ENCODE results near the gene COLEC11.
A peak's percentile ranks its signal among the peaks of the same experiment; 100 is the strongest.

COLEC11 gene

GRCh38 chr2:3585261-3586109 is 9.4 kb upstream of the COLEC11 start:
- DNase-seq = no peak

DNA sequence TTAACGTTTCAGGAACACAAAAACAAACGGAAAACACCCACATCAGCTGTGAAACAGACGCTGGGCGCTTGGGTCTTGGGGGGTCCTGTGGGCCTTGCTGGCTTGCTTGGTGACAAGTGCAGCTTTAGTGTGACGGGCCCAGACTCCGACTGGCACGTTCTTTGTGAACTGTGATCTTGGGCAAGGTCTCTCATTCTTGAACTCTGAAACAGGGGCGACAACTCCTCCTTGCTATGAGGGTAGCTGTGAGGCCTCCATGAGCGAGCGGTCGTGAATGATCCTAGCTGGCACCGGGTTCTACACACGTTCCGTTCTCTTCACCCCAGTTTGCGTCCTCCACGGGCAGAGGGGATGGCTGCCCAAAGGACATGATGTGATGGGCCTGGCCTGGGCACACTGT is 8.7 kb upstream of the COLEC11 start:
- DNase-seq = no peak

DNA sequence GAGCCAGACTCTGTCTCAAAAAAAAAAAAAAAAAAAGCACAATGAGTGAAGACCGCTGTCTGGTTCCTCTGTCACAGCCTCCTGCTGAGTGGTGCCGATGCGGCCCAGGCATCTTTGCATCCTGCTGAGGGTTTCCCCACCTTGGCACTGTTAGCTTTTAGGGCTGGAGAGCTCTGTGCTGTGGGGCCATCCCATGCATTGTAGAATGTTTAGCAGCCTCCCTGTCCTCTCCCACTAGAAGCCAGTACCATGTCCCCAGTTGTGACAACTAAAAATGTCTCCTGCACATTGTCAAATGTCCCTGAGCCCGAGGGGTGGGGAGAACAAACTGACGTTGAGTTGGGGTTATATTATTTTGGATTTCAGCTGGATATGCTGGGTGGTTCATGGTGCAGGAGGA is 7.9 kb upstream of the COLEC11 start:
- no peak for DNase-seq

DNA sequence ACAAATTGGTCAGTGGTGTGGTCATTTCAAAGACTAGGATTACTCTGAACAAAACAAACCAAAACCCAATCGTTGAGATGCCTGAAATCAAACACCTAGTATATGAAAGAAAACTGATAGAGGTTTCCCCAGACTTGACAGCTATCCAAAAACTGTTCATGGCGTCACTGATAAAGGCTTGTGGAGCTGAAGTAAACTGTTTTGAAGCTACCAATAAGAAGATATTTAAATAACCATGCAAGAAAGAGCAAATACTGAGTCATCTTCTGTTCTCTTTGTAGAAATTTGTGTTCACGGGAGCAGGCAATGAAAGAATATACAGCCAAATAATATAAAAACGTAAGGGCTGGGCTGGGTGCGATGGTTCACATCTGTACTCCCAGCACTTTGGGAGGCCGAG is 7.5 kb upstream of the COLEC11 start:
- DNase-seq = no peak

- DNase-seq = no peak
These were observed 6.8 kb upstream of the COLEC11 start for GRCh38 chr2:3588084-3588483.

GRCh38 chr2:3589086-3589485 is 5.8 kb upstream of the COLEC11 start:
- no peak for DNase-seq

DNA sequence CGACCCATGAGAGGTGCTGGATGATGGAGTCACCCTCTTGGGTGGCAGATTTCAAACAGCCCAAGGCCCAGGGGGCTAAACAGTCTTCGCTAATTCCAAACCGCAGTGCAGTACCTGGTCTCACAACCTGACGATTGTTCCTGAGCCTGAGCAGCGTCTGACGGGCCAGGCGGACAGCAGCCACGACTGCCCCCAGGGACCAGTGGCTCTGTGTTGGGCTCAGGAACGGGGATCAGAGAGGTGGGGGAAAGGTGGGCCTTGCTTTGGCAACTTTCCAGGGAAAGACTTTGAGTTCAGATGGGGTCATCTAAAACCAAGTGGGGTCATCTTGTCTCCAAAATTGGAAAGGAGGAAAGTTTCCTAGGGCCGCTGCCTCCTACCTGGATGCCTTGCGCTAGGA is 492 bp downstream of the COLEC11 start:
- DNase-seq = no peak

- peak; percentile 46 to 54 for DNase-seq
These were observed 1.1 kb downstream of the COLEC11 start for GRCh38 chr2:3595985-3596384.

DNA sequence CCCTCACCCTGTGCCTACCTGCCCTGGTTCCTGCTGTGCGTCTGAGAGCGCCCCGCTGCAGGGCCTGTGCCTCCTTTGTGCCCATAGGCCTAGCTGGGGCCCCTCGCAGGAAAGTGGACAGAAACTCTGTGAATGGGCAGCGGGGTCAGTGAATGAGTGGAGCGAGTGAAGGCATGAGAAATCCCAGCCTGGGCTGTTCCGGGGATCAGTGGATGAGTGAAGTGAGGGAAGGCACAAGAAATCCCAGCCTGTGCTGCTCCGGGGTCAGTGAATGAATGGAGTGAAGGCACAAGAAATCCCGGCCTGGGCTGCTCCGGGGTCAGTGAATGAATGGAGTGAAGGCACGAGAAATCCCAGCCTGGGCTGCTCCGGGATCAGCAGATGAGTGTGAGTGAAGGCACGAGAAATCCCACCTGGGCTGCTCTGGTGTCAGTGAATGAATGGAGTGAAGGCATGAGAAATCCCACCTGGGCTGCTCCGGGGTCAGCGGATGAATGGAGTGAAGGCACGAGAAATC is 2.0 kb downstream of the COLEC11 start:
- DNase-seq = no peak

DNA sequence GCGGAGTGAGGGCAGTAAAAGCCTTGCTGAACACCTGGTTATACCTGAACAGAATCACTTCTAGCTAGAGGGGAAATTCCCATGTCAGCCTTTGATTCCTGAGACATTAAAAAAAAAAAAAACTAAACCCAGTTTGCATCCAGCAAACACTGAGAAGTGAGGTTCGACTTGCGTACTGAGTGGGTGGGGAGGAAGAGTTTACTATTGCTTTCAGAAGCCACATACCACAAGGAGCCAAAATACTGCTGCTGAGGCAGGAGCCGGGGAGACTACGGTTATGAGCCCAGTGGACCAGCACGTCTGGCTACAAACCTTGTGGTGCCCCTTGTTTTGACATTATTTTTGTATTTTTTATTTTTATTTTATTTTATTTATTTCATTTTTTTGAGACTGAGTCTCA is 2.7 kb downstream of the COLEC11 start:
- peak in 1 of 2 experiments; percentile 34 for DNase-seq

DNA sequence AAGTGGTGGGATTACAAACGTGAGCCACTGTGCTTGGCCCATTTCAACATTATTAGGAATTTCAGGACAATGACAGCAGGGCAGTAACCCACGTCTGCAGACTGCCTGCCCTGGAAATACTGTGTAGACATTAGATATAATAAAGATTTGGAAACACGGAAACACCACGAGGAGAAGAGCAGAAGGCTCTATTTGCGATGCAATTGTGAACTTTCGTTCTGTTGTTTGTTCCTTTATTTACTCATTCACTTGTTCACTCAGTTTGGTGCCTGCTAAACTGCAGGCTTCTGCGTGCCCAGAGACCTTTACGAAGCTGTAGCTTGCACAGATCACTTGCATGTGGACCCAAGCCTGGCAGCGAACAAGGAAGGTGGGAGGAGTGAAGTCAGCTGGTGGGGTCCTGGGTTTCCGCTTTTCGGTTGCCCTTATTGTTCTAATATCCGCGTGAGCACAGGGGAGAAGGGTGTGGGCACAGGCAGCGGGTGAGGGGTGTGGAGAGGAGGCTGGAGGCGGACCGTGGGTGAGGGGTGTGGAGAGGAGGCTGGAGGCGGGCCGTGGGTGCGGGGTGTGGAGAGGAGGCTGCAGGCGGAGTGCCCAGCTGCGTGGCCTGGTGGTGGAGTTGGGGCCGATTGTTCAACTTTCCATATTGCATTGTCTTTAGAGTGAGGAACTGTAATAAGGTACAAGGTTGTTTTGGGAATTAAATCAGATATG is 3.4 kb downstream of the COLEC11 start:
- DNase-seq = no peak

DNA sequence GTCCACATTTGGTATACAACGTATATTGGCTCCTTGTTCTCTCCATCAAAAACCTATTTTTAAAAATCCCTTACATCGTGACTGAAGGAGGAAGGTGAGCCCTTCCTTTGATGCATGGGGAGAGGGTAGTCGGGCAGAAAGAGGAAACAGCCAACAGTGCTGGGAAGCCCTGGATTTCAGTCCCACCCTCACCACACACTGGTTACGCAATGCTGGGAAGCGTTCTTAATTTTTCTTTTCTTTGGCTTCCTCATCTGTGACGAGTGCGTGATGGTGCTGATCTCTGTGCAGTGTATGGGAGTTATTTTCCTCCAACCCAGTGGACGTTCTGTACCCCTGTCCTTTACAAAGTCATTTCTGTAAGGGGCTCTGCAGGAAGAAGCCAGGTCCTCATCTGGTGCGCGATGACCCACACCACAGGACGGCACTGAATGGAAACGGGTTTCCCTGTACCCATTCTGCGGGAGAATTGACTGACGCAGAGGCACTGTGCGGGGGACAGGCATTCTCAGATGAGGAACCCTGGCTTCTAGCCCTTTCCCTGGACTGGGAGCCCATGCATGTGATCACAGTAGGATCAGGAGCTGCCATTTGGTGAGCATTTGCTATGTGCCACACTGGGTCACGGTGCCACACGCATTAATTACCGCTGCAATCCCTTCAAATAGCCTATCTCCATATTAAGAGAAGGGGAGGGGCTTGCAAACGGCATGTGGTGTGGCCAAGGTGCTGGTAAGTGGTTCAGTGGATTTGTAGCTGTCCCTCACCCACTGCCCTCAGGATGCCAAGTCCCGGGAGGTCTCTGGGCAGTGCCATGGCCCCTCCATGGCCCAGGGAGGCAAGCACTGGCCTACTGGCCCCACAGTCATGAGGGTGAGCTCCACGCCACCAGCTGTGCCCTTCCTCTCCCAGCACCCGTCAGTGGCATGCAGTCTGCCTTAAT is 4.3 kb downstream of the COLEC11 start:
- DNase-seq = no peak

DNA sequence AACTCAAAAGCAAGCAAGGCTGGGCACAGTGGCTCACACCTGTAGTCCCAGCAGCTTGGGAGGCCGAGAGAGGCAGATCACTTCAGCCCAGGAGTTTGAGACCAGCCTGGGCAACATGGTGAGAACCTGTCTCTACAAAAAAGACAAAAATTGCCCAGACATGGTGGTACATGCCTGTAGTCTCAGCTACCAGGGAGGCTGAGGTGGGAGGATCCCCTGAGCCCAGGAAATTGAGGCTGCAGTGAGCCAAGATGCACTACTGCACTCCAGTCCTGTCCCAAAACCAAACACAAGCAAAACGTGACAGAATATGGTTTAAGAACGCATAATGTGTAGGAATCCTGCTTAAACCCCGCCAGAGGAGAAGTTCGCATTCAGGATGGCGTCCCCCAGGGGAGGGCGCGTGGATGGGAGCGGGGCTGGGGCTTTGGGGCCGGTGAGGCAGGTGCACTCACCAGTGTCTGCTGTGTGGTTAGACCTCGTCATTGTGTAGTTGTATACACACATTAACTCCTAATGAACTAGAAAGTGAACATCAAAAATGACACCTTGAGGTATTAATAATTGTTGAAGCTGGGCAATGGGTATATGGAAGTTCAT is 5.4 kb downstream of the COLEC11 start:
- no peak for DNase-seq

- DNase-seq = no peak
These were observed 6.8 kb downstream of the COLEC11 start for GRCh38 chr2:3601561-3602271.

- DNase-seq = no peak
These were observed 7.8 kb downstream of the COLEC11 start for GRCh38 chr2:3602553-3603339.

GRCh38 chr2:3603536-3604206 is 8.8 kb downstream of the COLEC11 start:
- DNase-seq = no peak

DNA sequence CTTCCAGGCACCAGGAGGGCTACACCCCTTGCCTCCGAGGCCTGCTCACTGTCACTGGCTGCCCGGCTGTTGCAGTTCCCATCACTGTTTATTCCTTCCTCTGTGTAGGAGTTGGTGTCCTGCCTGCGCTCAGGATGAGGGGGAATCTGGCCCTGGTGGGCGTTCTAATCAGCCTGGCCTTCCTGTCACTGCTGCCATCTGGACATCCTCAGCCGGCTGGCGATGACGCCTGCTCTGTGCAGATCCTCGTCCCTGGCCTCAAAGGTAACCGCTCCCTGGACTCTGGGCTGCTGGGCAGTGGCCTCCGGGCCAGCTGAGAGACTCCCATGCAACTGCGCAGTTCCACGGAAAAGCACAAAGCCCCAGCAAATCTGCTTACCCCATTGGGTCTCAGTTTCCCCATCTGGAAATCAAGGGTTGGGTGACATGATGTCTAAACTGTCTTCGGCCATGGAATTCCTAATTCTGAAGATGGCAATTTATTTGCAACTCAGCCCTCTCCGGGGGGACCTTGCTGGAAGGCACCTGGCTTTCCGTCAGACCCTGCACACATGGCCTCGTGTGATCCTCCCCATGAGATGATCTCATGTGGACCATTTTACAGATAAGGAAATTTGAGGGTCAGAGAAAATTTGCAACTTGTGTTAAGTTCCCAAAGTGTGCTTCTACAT is 9.4 kb downstream of the COLEC11 start:
- no peak for DNase-seq

GRCh38 chr2:3604991-3605961 is 10.4 kb downstream of the COLEC11 start:
- peak; percentile 35 to 47 for DNase-seq

GRCh38 chr2:3606028-3606369 is 11.1 kb downstream of the COLEC11 start:
- no peak for DNase-seq
